GM23338 (cell line): ENCODE results near the gene ING5. TPM values are rescaled to one million over a fixed set of nuclear protein-coding genes. Genes with fewer than 3 reads are reported as not detected.

ENCODE experiments used
- ATAC-seq: fragments of 200-7000 bp; cut with Tn5 transposase; 3 replicates; pipeline ENCODE4 v1.9.1; 2020
- DNase-seq: peaks from one replicate; pipeline ENCODE4 v3.0.0-alpha.2; 2015; ENCODE audit warnings: low spot score
- H2AFZ ChIP-seq: fragments of 200-600 bp; sonication (generic); 2 replicates; pipeline ENCODE4 v1.8.0; 2016; ENCODE audit warnings: antibody characterized with exemption, mild to moderate bottlenecking, moderate library complexity
- H3F3A ChIP-seq: fragments of 200-600 bp; sonication (generic); replicated peaks from 2 replicates; pipeline ENCODE4 v1.8.0; 2017; ENCODE audit warnings: antibody characterized with exemption, mixed run types, low read depth
- H3K27ac ChIP-seq: fragments of 200-600 bp; sonication (generic); 2 replicates; pipeline ENCODE4 v1.6.1; 2016; ENCODE audit warnings: low read depth
- H3K27me3 ChIP-seq: fragments of 200-600 bp; sonication (generic); 2 replicates; pipeline ENCODE4 v1.8.0; 2016; ENCODE audit warnings: mild to moderate bottlenecking, mixed run types, moderate library complexity; ENCODE audit not compliant: insufficient read depth
- H3K36me3 ChIP-seq: fragments of 200-600 bp; sonication (generic); 2 replicates; pipeline ENCODE4 v1.8.0; 2016; ENCODE audit warnings: mild to moderate bottlenecking; ENCODE audit not compliant: insufficient read depth
- H3K4me1 ChIP-seq: fragments of 200-600 bp; sonication (generic); 2 replicates; pipeline ENCODE4 v1.8.0; 2016; ENCODE audit warnings: mild to moderate bottlenecking, moderate library complexity; ENCODE audit not compliant: insufficient read depth
- H3K4me2 ChIP-seq: fragments of 200-600 bp; sonication (generic); 2 replicates; pipeline ENCODE4 v1.7.1; 2017; ENCODE audit warnings: mixed run types
- H3K4me3 ChIP-seq: fragments of 200-600 bp; sonication (generic); 2 replicates; pipeline ENCODE4 v1.6.1; 2016; ENCODE audit warnings: mixed run types
- H3K79me2 ChIP-seq: fragments of 200-600 bp; sonication (generic); replicated peaks from 2 replicates; pipeline ENCODE4 v1.8.0; 2017; ENCODE audit warnings: mild to moderate bottlenecking; ENCODE audit not compliant: insufficient read depth
- H3K9me2 ChIP-seq: fragments of 200-600 bp; sonication (generic); 2 replicates; pipeline ENCODE4 v1.8.0; 2017; ENCODE audit not compliant: insufficient read depth
- H4K20me1 ChIP-seq: fragments of 200-600 bp; sonication (generic); replicated peaks from 2 replicates; pipeline ENCODE4 v1.8.0; 2017; ENCODE audit warnings: mild to moderate bottlenecking; ENCODE audit not compliant: insufficient read depth
- H3K27ac Mint-ChIP-seq: 2 replicates; pipeline ENCODE4 v1.8.0; 2020; ENCODE audit warnings: inconsistent platforms, mild to moderate bottlenecking, moderate library complexity, mixed read lengths
- H3K27me3 Mint-ChIP-seq: 3 replicates; pipeline ENCODE4 v1.8.0; 2022; ENCODE audit warnings: low read depth, mild to moderate bottlenecking, moderate library complexity, mixed read lengths, inconsistent platforms; ENCODE audit not compliant: insufficient read depth, poor library complexity
- H3K36me3 Mint-ChIP-seq: 3 replicates; pipeline ENCODE4 v1.8.0; 2021; ENCODE audit warnings: low read depth, mild to moderate bottlenecking, inconsistent platforms, moderate library complexity, mixed read lengths
- H3K4me1 Mint-ChIP-seq: 3 replicates; pipeline ENCODE4 v1.8.0; 2020; ENCODE audit warnings: mild to moderate bottlenecking, inconsistent platforms, mixed read lengths
- H3K4me3 Mint-ChIP-seq: 3 replicates; pipeline ENCODE4 v1.8.0; 2021; ENCODE audit warnings: moderate library complexity, mild to moderate bottlenecking, inconsistent platforms, mixed read lengths
- H3K9me3 Mint-ChIP-seq: 3 replicates; pipeline ENCODE4 v1.8.0; 2020; ENCODE audit warnings: moderate library complexity, mild to moderate bottlenecking, inconsistent platforms, mixed read lengths
- CREB1 ChIP-seq: fragments of 250-450 bp; sonication (Bioruptor Pico); IDR thresholded peaks from 2 replicates; pipeline ENCODE4 v1.5.0; 2020; ENCODE audit warnings: low read depth, mild to moderate bottlenecking, moderate library complexity
- CTCF ChIP-seq, 2 experiments: fragments of 200-600 bp in 1 of 2; sonication (generic) in 1 of 2; conservative IDR thresholded peaks; 2 replicates each; pipeline versions ENCODE4 v1.5.1 to v1.6.1; 2016 to 2017; ENCODE audit warnings: antibody characterized with exemption in 2 of 2, low read depth in 2 of 2, mild to moderate bottlenecking in 2 of 2, moderate library complexity in 1 of 2
- EZH2 ChIP-seq: fragments of 200-600 bp; sonication (generic); IDR thresholded peaks from one replicate; pipeline ENCODE4 v1.8.0; 2017; ENCODE audit warnings: antibody characterized with exemption, mild to moderate bottlenecking, low read depth; ENCODE audit not compliant: unreplicated experiment
- JUNB ChIP-seq: IDR thresholded peaks from one replicate; pipeline ENCODE4 v1.6.1; 2016; ENCODE audit warnings: antibody characterized with exemption; ENCODE audit not compliant: unreplicated experiment
- NANOG ChIP-seq: IDR thresholded peaks from 2 replicates; pipeline ENCODE4 v1.6.1; 2016; ENCODE audit warnings: antibody characterized with exemption, borderline replicate concordance
- POLR2AphosphoS5 ChIP-seq: IDR thresholded peaks from 2 replicates; pipeline ENCODE4 v1.6.1; 2016; ENCODE audit warnings: antibody characterized with exemption, low read depth
- ZNF114 ChIP-seq: fragments of 250-450 bp; sonication (Bioruptor Pico); IDR thresholded peaks from 2 replicates; pipeline ENCODE4 v1.5.0; 2020; ENCODE audit warnings: mild to moderate bottlenecking, moderate library complexity
- ZNF331 ChIP-seq: fragments of 250-450 bp; sonication (Bioruptor Pico); IDR thresholded peaks from 2 replicates; pipeline ENCODE4 v1.5.0; 2020; ENCODE audit warnings: low read depth, mild to moderate bottlenecking, moderate library complexity
- ZNF462 ChIP-seq: fragments of 250-450 bp; sonication (Bioruptor Pico); IDR thresholded peaks from 2 replicates; pipeline ENCODE4 v1.5.0; 2020; ENCODE audit warnings: mild to moderate bottlenecking, moderate library complexity
- polyA plus RNA-seq: library from polyadenylated mRNA; unstranded; fragments of >200 nt; fragmentation: Nextera tagmentation; extraction: Ambion mirVana; gene quantifications from 2 replicates; pipeline ENCODE4 v1.2.1, GENCODE V29; 2016
- total RNA-seq: library from RNA; depleted of rRNA; stranded (reverse); fragments of >200 nt; shearing (Covaris generic); gene quantifications from 2 replicates; pipeline ENCODE4 v1.2.3, GENCODE V29; 2014

ING5 gene
- total and polyA plus RNA-seq, 2 experiments from 2014 or later, result 25.7 to 42.5 TPM

GRCh38 chr2:241695651-241696050 is 6.2 kb upstream of the ING5 start:
- H3K9me2 ChIP-seq, result no peaks in the 10 kb centered on the region
- TF ChIP-seq ZNF331 (CRISPR knock-in tag) (no peak), EZH2 (no peak)
- H3K9me3 Mint-ChIP-seq, result no peaks in the 10 kb centered on the region
- no peak overlapping the region for H3K27ac ChIP-seq
- H4K20me1 ChIP-seq, result peaks cover 6% of the 10 kb centered on the region
- no peak overlapping the region for H3K4me3 ChIP-seq
- no peaks in the 10 kb centered on the region for H3K27me3 ChIP-seq
- no peaks in the 10 kb centered on the region for H3F3A ChIP-seq
- DNase-seq (no peak), ATAC-seq (no peak)
- no peak overlapping the region for H3K27ac Mint-ChIP-seq
- H3K4me1 Mint-ChIP-seq, result peaks cover 9% of the 10 kb centered on the region; the same call in 2 of the 3 replicates
- H3K27me3 Mint-ChIP-seq, result peaks cover 5% of the 10 kb centered on the region
- no peak overlapping the region for H3K4me2 ChIP-seq
- H3K79me2 ChIP-seq, result no peaks in the 10 kb centered on the region; the same call in 1 of the 2 replicates
- peaks cover 2% of the 10 kb centered on the region for H3K4me1 ChIP-seq
- H3K36me3 Mint-ChIP-seq, result peaks cover 16% of the 10 kb centered on the region; the same call in 2 of the 3 replicates
- H3K36me3 ChIP-seq, result no peaks in the 10 kb centered on the region
- no peak overlapping the region for H2AFZ ChIP-seq
- H3K4me3 Mint-ChIP-seq, result no peak overlapping the region

GRCh38 chr2:241701149-241701398 is 765 bp upstream of the ING5 start:
- DNase-seq (no peak), ATAC-seq (no peak)
- H3K27ac ChIP-seq, result peak overlapping the region; percentile 83
- H3K27me3 Mint-ChIP-seq, result peaks cover 17% of the 10 kb centered on the region
- peaks cover 8% of the 10 kb centered on the region for H3K36me3 ChIP-seq
- peak overlapping the region; percentile 96 for H3K27ac Mint-ChIP-seq
- peak overlapping the region; percentile 79 for H3K4me3 ChIP-seq
- TF ChIP-seq ZNF114 (CRISPR knock-in tag) (no peak), CTCF (conservative IDR thresholded peaks at IDR 0.05; ENCODE audit: low read depth in 2 of 2) (peak; percentile 35 to 55; a peak in 3 of 4 replicates), ZNF462 (CRISPR knock-in tag) (no peak), NANOG (no peak), POLR2AphosphoS5 (no peak), JUNB (no peak), CREB1 (no peak)
- H3K9me3 Mint-ChIP-seq, result no peaks in the 10 kb centered on the region; the same call in 2 of the 3 replicates
- peak overlapping the region; percentile 89 for H3K4me3 Mint-ChIP-seq
- peaks cover 26% of the 10 kb centered on the region for H3K79me2 ChIP-seq
- H3K4me2 ChIP-seq, result peak overlapping the region; percentile 92
- peaks cover 13% of the 10 kb centered on the region for H3K4me1 Mint-ChIP-seq
- H2AFZ ChIP-seq, result no peak overlapping the region
- H3F3A ChIP-seq, result no peaks in the 10 kb centered on the region
- peaks cover 40% of the 10 kb centered on the region for H3K36me3 Mint-ChIP-seq
- H3K27me3 ChIP-seq, result no peaks in the 10 kb centered on the region
- H3K4me1 ChIP-seq, result peaks cover 7% of the 10 kb centered on the region
- H3K9me2 ChIP-seq, result no peaks in the 10 kb centered on the region
- H4K20me1 ChIP-seq, result peaks cover 6% of the 10 kb centered on the region
